GM21737 (cell line): Measurements from ENCODE around the gene PDZD4.

Source experiments
- ATAC-seq: cut with Tn5 transposase; IDR thresholded peaks from one replicate; pipeline ENCODE4 v1.9.1; 2021; ENCODE audit warnings: mild to moderate bottlenecking, moderate library complexity; ENCODE audit not compliant: unreplicated experiment

The PDZD4 gene

DNA sequence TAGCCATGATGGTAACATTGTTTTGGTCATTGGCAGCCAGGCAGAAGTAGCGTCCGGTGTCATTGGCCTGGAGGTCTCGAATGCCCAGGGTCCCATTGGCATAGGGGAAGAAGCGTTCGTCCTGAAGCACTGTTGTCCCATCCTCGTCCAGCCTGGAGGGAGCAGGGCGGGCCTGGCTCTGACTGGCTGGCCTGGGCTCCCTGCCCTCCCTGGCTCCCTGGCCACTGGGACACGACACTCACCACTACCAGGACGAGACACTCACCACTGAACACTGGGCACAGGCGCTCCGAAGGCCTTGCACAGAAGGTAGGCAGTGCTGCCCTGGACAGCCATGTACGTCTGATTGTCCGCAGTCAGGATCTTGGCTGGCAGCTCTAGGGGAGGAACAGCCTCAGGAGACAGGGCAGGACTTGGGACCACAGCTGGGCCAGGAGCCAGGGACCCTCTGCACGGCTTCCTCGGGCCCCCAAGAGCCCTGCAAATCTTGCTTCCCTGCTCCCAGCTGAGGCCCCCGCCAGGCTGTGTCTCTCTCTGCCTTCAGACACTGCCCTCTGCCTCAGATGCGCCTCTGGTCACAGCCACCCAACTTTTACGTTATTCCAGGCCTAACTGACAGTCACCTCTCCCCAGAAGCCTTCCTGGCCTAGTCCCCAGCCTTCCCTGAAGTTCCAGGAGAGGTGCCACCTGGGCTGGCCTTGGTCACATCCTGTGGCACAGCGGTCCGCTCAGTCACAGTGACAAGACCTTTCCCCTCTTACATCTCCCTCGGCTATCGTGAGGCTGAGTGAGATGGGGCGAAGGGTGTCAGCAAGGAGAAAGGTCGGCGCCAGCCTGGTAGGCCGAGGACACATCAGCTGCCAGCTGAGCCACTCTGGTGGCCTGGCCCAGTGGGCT is 38.5 kb upstream of the PDZD4 start:
- no peak for ATAC-seq

DNA sequence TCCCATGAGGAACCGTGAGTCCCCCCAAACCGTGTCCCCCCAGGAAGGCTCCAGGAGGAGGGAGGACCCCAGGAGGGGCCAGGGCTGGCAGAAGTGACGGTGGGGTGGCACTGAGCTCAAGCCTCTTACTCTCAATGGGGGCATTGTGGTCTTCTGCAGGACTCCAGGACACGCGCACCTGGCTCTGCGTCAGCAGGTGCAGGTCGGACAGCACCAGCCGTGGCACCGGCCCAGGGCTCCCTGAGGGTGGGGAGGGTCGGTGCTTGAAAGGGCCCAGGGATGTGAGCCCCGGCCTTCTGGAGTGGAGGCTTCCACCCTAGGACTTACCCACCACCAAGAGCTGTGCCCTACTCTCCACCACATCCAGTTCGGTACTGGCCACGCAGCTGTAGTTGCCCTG is 37.3 kb upstream of the PDZD4 start:
- ATAC-seq = no peak

DNA sequence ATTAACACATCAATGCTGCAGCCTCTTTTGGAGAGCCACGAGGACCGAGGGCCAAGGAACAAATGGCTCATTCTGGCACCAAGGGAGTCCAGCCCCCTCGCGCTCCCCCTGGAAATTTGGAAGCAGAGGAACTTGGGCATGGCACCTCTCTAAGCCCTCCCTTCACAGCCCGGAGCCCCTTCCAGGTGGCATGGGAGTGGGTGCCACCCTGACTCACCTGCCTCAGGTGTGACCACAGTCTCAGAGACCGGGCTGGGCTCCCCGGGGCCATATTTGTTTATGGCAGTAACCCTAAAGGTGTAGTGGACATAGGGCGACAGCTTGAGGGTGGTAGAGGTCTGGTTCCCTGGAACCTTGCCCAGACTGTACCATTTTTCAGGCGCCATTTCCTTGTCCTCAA is 36.8 kb upstream of the PDZD4 start:
- ATAC-seq = no peak

DNA sequence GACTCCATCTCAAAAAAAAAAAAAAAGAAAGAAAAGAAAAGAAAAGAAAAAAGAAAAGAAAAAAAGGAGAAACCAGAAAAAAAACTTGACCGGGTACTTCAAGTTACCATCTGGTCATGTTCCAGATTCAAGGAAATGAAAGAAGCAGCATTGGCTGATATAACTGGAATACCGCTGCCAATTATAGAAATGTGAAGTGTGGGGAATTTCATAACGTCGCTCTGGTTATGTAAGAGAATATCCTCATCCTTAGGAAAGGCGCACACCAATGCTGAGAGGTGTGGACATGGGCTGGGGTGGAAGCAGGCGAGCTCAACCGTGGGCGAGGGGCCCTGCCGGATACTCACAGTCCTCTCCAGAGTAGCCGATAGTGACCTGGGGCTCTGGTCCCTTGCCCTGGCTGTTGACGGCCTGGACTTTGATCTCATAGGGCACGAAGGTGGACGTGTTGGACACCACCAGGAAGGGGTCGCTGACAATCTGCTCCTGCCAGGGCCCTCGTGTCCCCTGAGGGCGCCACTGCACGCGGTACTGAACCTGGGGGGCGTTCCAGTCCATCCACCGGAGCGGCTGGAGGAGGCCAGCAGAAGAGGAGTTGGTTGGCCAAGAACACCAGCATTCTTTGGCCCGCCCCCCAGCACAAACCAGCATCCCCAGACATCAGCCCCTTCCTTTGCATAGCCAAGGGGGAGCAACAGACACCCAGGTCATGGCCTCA is 36.1 kb upstream of the PDZD4 start:
- no peak for ATAC-seq

DNA sequence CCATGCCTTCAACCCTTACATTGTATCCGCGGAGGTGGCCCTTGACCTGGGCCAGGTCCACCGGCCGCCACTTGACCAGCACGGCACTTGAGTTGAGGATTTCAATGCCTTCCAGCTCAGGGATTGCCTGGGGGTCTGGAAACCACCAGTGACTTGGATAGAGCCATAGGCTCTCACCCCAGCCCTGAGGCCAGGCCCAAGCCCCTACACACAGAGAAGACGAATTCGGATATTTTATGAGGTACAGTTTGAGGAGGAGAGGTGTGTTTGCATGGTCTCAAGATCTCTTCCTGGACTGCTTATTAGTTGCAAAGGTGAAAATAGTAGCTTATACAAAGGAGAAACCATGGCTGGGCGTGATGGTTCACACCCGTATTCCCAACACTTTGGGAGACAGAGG is 35.3 kb upstream of the PDZD4 start:
- ATAC-seq = no peak

DNA sequence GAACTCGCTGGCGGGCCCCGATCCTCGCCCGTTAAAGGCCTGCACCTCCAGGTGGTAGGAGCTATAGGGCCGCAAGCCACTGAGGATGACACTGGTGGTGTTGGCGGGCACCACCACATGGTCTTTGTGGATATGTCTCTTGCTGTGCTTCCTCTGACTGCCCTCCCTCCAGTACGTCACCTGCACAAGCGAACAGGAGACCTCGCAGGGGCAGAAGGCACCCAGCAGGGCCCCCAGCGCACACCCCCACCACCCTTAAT is 34.9 kb upstream of the PDZD4 start:
- ATAC-seq = no peak

DNA sequence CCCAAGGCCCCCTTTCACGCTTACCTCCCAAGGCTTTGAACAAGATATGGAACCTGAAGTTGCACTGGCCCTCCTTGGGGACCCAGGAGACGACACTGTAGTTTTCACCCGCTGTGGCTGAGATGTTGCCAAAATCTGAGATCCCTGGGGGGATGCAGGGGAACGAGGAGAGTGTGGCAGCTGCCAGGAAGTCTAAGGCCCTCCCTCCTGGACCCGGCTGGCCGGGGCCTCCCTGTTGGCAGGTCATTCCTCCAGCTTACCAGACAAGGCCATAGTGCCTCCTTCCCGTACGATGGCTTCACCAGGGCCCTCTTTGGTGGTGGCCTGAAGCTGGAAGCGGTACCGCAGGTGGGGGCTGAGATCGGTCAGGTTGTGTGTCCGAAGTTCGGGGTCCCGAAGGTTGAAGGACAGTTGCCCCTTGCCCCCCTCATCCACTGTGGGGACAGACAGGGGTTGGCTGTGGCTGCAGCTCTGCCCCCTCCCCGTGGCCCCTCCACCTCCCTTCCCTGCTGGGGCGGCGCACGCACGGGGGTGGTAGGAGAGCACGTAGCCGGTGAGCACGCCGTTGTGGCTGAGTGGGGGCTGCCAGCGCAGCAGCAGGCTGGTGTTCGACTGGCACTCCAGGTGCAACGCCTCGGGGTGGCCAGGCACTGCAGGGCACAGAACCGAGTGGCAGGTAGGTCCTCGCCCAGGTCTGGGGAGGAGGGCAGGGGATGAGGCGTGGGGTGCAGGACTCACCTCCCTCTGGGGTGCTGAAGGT is 34.4 kb upstream of the PDZD4 start:
- ATAC-seq = no peak

DNA sequence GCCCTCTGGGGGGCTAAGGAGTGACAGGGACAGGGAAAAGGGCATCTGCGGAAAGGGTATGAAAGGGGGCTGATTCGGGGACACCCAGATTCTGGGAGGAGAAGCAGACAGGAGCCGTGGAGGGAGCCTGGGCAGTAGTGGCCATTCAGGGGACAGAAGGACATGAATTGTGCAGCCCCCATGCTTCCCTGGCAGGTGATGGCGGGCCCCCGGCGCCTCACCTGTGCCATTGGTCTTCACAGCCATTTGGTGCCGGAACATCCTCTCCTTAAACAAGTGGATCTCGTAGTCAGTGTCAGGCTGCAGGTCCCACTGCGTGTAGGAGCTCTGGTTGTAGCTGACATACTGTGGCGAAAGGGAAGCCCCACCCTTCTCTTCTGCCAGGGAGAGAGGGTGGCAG is 33.8 kb upstream of the PDZD4 start:
- ATAC-seq = no peak

DNA sequence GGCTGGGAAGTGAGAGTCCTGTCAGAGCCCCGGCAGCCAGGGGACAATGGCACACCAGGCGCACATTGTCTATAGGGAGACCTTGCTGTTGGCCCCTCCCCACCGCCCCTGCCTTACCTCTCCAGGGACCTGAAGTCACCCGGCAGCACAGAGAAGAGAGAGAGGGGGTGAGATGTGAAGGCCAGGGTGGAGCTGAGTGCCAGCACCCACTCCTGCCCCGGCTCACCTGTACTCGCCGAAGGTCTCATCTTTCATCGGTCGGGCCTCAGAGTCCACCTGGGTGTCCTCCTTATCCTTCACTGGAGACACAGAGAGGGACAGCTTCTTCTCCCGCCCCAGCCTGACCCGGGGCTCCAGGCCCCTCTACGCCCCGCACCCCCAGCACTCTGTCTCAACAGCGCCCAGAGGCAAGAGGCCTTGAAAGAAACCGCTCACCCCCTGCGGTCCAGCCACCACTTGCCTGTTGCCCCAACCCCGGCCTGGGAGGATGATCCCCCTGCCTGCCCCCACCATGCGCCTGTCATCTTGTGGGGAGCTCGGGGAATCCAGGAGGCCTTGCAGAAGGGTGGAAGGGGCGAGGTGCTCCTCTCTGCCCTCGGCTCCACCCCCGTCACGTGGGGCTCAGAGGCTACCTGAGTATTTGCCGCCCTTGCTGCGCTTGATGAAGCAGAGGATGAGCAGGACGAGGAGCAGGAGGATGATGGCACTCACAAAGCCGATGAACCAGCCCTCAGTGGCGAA is 33.1 kb upstream of the PDZD4 start:
- ATAC-seq = no peak

DNA sequence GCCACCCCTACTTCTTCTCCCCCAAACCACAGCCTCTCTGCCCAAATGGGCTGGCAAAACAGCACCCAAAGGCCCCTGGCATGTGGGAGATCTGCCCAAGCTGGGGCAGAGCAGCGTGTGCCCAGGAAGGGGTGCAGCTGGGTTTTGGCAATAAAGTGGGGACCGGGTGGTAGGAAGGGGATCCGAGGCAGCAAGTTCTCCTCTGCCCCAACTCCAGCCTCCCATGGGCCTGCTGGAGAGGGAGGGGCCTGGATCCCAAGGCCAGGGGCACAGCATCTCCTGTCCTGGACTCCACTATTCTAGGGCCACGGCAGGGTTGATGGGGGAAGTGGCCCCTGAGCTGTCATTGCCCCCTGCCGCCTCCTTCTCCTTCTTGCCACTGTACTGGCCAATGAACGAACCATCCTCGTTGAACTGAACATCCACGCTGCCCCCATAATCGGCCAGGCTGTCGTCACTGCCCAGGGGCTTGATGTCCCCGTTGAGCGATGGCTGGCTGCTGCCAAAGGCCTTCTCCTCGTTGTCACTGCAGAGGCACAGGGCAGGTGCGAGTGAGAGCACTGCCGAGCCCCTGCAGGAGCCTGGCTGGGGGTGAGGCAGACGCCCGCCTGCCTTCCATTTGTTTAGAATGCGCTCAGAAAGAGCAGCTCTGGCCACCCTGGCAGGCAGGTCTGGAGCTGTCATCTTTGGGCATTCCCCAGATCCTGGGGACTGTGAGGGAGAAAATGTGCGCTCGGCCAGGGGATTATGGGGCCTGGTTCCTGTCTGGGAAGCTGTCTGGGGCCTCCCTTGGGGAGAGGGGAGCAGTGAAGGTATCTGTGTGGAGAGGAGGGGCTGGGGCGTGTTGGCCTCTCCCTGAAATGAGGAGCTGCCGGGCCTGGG is 32.3 kb upstream of the PDZD4 start:
- ATAC-seq = no peak

DNA sequence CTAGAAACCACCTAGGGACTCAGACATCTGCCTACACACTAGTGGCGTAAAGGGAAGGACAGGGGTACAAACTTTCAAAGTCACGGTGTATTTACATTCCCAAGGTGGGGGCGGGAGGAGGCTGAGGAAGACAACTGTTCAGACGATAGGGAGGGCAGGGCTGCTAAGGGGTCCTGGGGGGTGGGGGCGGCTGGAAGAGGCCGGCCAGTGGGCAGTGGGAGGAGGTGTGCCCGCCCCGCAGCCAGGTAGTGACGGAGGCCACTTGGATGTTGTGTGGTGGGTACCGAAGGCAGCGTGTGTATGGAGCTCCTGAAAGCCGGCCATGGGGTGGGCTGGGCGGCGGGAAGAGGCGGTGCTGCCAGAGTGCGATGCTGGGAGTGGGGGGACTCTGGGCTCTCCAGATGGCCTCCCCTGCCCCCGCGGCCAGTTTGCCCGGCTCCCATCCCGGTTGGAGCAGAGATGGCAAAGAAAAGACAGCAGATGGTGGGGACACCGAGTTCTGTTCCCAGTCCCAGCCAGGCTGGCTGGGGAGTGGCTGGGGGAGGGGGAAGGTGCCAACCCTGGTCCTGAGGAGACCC is 31.5 kb upstream of the PDZD4 start:
- ATAC-seq = no peak

DNA sequence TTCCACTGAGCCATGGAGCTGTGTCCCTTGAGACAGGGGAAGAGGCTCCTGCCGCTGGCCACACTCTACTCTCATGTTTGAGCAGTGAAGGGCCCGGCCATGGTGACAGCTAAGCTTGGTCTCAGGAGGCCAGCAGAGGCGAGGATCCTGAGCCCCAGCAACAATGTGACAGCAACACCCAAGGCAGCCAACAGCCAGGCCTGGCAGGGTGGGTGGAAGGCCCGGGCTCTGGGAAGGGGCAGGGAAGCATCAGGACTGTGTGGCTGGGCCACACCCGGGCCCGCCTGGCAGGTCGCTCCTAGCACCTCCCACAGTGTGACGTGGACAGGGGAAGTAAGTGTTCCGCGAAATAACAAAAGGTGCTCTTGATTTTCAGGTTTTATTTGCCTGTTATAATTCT is 30.8 kb upstream of the PDZD4 start:
- no peak for ATAC-seq

DNA sequence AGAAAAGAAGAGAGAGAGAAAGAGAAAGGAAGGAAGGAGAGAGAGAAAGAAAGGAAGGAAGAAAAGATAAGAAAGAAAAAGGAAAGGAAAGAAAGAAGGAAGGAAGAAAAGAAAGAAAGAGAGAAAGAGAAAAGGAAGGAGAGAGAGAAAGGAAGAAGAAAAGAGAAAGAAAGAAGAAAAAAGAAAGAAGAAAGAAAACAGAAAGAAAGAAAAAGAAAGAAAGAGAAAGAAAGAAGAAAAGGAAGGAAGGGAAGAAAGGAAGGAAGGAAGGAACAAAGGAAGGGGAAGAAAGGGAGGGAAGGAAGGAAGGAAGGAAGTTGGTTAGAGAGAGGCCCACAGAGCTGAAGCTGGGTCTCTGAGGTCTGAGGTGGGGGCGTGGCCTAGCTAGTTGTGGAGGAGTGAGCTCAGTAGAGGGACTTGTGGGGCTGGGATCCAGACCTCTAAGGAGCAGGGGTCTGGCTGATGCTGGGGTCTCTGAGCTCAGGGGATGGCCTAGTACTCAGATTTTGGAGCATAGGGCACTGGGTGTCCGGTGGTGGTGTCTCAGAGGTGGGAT is 27.1 kb upstream of the PDZD4 start:
- no peak for ATAC-seq

DNA sequence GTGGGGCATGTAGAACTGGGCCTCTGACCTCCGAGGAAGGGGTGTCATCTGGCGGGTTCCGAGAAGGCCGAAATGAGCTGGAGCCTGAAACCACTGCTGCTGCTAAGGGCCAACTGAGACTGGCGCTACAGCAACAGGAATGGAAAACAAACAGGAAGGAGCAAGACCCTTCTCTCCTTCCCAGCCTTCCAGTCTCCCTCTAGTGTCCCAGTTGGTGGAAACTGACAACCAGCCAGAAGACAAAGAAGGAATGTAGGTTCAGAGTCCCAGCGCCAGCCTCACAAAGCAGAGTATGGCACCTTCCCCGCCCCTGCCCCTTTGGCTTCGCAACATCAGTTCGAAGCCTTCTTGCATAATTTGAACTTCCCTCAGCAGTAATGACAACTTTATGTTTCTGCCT is 24.4 kb upstream of the PDZD4 start:
- ATAC-seq = no peak

DNA sequence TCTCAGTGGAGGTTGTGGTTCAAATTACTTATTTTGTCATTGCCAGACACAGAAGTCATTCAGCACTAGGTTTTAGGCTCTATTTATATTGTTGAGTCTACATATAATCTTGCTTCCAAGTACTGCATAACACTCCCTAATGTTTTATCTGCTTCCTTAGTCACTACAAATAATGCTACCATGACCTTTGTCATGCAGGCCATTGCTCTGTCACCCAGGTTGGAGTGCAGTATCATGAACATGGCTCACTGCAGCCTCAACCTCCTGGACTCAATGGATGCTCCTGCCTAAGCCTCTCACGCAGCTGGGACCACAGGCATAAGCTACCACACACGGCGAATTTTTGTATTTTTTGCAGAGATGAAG is 23.5 kb upstream of the PDZD4 start:
- no peak for ATAC-seq

DNA sequence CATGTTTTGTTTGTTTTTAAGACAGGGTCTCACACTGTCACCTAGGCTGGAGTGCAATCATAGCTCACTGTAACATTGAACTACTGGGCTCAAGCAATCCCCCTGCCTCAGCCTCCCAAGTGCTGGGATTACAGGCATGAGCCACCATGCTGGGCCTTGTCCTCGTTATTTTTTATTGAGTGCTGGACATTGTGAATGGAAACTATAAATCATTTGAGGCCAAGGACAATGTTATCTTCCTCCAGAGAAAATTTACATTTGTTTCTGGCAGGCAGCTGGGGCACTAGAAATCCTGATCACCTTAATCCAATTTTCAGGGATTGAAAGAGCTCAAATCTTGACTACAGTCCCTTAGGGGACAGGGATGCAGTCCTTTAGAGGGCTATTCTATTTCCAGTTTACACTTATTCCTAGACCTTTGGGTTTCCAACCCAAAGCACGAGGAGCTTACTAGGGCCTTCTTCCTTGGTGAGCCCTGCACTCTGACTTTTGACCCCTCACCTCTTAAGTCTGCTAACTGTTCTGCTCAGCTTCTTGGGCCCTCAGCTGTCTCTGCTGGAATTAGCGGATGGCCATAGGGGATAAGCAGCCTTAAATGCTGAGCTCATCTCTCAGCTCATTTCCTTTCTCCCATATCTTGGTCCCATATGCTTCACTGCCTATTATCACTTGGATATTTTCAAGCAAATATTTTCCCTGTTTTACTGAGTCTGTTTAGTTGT is 23.0 kb upstream of the PDZD4 start:
- ATAC-seq = no peak

DNA sequence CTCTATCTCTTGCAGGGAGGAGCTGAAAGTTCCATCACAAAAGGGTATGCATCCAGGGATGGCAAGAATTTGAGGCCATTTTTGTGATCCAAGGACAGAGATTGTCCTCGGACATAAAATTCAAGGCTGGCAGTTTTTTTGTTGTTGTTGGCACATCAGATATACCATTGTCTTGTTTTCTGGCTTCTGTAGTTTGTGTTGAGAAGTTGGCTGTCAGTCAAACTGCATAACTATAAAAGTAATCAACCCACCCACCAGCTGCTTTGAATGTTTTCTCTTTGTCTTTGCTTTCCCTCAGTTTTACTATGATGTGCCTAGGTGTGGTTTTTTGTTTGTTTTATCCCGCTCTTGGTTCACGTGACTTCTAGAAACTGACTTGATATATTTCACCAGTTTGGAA is 21.6 kb upstream of the PDZD4 start:
- ATAC-seq = no peak

DNA sequence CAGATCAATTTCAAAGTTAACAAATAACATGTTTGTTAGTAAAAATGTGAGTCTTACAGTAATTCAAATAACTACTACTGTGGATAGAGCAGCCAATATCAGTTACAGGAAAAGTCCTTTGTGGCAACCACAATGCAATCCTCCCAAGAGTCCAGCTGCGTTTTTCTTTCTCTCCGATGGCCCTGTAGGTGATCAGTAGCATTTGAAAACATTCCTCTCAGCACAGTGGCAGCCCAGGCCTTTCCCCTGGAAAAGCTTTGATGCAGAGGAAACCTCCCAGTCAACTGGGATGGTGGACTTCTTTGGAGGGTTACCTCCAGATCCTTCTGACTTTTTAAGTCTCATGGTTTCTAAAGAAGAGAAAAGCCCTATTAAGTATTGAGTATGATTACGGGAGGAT is 18.0 kb upstream of the PDZD4 start:
- no peak for ATAC-seq

DNA sequence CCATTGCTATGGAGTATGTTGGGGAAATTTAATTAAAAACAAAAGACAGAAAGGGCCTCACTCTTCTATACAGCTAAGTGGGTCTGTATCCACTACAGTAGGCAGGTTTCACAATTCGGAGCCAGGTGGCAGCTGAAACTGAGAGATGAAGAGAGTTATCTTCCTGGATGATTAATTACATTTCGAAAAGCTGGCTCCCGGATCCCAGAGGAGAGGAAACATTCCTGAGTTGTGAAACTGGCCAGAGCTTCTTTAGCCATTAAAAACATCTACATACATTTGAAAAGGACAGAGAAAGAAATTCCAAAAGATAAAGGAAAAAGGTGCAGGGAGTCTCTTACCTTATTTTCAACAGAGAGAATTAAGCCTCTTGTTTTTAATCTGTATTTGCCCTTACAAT is 15.5 kb upstream of the PDZD4 start:
- ATAC-seq = no peak
